HG03520 (cell line): ENCODE data around the gene VTN.
A peak's percentile ranks its signal among the peaks of the same experiment; 100 is the strongest.

Experiments
- ATAC-seq: cut with Tn5 transposase; IDR thresholded peaks from one replicate; pipeline ENCODE4 v1.9.1; 2021; ENCODE audit warnings: mild to moderate bottlenecking, moderate library complexity; ENCODE audit not compliant: unreplicated experiment

VTN gene

GRCh38 chr17:28370035-28370743 is at the start of gene VTN:
TSS of gene VTN (minus strand) at chr17:28370307. CDS start at chr17:28370203, 104 bp downstream.
- ATAC-seq: no peak

DNA sequence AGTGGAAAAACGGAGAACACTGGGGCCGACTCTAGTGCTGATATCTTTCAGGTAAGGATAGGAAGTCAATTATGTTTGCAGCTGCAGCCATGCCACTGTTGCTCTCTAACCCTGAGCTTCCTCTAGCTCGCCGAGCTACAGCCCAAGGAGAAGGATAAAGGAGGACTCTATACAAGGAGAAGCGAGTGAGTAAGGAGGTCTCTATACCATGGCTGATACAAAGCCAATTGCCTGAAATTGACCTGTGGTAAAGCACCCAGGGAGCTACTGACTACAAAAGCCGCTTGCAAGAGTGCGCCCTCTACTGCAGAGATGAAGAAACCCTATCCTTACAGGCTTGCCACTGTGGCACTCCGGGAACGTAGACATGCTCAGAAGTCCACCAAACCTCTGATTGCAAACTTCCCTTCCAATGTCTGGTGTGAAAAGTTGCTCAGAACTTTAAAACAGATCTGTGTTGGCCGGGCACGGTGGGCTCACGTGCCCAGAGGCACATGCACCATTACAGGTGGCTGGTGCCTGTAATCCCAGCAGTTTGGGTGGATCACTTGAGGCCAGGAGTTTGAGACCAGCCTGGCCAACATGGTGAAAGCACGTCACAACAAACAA is 46.7 kb upstream of the VTN start:
- ATAC-seq: no peak

DNA sequence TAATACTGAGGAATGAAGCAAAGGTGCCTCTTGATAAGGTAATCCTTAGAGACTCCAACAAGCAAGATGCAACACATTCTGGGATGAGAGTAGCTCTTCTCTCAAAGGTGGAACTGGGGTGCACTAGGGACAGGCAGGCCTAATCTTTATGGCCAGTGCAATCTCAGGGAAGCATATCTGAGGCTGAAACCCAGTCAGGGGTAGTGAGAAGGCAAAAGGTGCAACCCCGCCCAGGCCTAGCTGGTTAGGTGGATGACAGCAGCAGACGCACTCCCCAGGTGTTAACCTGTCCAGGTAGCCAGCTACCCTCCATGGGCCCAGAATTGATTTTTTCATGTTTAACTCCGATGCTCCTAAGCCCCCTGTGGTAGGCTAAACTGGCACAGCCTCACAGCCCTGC is 45.8 kb upstream of the VTN start:
- no peak for ATAC-seq

- no peak for ATAC-seq
Measured at GRCh38 chr17:28413804-28414203, 43.7 kb upstream of the VTN start.

- ATAC-seq: no peak
Measured at GRCh38 chr17:28412099-28412498, 42.0 kb upstream of the VTN start.

DNA sequence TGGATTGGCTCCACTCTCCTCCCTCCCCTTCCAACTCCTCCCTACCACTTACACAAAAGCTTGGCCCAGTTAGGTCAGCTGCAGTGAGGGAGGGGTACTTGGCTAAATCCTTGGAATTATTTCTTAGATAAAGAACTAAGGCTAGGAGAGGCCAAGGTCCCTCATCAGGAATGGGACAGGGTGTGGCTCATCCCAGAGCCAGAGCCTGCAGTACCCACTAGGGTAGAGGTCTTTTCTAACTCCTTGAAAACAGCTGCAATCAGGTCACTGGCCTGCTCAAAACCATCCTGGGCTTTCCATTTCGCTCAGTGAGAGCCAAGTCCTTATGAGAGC is 37.8 kb upstream of the VTN start:
- no peak for ATAC-seq

GRCh38 chr17:28407130-28407973 is 37.2 kb upstream of the VTN start:
- ATAC-seq: no peak

GRCh38 chr17:28406473-28406814 is 36.3 kb upstream of the VTN start:
- no peak for ATAC-seq

- ATAC-seq: peak; percentile 48
Measured at GRCh38 chr17:28405632-28406472, 35.7 kb upstream of the VTN start, which contains the start of gene SLC46A1. TSS of gene SLC46A1 (minus strand) at chr17:28406212. CDS start at chr17:28406114, 98 bp downstream.

DNA sequence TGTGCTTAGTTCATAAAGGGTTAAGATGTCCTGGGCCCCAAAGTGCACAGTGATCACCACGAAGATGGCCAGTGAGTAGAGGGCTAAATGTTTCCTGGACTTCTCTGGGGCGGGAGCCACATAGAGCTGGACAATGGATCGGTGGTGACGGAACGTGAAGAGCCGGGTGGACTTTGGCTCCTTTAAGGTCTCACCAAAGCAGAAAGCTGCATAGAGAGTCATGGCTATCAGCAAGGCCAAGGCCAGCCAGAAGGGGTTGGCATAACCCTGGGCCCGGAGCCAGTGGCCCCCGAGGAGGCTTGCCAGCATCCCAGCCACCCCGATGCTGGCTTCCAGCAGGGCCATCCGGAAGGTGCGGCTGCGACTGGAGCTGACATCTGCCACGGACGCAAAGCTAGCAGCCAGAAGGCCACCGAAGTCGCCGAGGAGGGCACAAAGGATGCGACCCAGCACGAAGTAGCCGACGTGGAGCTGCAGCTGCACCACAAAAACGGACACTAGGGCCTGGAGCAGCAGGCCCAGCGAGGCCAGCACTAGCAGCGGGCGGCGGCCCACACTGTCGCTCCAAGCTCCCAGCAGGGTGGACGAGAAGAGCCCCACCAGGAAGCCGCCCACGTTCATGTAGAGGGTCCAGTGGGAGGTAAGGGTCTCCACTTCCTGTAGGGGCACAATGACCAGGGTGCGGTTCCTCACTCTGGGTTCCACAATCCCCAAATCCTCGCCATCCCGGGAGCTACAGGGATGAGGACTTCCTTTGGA is 34.9 kb upstream of the VTN start:
- ATAC-seq: no peak

- ATAC-seq: no peak
Measured at GRCh38 chr17:28404461-28404811, 34.3 kb upstream of the VTN start.

DNA sequence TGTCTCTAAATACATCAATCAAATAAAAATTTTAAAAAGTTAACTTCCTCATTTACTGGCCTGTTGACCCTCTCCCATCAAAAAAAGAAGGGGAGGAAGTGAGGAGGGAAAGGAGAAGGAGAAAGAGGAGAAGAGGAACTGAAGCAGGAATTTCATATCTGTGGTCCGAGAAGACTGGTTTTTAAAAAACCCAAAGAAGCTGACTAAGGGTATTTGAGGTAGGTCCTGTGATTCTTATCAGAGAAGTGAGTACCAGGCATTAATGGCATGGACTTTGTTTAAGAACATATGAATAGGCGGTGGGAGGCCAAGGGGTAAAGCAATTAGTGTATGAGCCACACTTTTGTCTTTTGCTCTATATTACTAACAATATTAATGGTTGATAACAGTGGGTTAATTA is 33.9 kb upstream of the VTN start:
- no peak for ATAC-seq

DNA sequence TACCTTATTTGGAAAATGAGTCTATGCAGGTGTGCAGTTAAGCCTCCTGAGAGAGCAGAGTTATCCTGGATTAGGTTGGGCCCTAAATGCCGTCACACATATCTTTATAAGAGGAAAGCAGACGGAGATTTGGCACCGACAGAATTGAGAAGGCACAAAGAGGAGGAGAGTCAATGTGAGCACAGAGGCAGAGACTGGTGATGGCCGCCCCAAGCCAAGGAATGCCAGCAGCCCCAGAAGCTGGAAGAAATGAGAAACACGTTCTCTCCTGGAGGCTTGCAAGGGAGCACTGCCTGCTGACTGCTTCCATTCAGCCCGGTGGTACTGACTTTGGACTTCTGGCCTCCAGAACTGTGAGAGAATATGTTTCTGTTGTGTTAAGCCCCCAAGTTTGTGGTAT is 32.7 kb upstream of the VTN start:
- ATAC-seq: no peak

- no peak for ATAC-seq
Measured at GRCh38 chr17:28402224-28402630, 32.1 kb upstream of the VTN start.

DNA sequence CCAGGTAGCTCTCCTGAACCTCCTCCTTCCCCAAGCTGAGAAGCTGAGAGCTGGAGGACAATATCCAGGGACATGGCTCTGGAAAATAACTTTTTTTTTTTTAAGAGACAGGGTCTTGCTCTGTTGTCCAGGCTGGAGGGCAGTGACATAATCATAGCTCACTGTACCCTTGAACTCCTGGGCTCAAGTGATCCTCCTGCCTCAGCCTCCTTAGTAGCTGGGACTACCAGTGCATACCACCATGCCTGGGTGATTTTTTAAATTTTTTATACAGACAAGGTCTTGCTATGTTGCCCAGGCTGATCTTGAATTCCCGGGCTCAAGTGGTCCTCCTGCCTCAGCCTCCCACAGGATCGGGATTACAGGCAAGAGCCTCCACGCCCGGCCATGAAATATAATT is 29.7 kb upstream of the VTN start:
- no peak for ATAC-seq

DNA sequence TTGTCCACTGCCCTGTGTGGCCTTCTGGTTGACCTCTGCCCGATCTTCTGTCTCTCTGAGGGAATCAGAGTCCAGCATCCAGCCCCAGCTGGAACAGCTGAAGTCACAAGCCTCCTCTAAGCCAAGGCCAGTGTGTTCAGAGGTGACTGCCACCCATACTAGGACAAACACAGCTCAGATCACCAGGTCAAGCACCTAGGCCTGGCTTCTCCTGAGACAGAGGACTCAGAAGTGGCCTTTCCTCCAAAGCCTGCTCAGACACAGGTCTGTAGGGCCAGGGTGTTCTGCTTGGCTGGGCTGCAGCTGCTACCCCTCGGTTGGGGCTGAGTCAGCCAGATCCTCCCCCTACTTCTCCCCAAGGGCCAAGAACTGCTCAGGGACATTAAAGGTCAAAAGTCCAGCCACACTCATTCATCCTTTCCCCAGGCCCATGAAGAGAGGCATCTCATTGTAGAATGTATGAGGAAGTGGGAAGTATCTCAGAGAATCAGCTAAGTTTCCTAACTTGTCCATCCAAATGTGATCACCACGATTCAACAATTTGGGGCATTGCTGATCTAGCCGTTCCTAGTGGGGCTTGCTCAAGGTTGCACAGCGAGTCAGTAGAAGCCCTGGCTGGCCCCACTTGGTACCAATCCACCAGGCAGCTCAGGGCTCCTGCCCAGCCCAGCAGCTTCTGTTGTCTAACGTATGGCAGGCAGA is 28.3 kb upstream of the VTN start:
- ATAC-seq: no peak

DNA sequence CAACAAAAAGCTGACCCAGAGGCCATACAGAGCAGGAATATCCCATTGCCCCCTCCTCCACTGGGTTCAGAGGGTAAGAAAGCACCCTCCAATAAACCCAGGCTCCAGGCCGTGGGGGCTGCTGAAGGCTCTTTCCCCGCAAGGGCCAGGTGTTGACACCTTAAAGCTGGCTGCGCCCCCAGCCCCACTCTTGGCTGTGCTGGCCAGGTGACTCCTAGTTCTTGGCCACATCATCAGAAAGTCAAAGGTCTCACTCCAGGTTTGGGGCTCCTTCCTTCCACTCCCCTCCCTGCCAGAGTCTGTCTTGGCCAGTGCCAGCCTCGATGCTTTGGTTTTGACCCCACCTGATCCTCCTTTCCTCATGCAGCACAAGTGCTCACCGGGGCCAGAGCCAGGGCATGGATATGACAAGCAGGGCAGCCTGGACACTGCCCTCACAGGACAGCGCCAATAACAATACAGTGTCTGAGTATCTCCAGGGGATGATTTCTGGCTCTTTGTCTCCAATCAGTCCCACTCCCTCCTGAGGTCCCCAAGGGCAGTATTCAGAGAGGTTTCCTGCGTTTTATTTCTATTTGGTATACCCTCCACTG is 27.7 kb upstream of the VTN start:
- no peak for ATAC-seq

DNA sequence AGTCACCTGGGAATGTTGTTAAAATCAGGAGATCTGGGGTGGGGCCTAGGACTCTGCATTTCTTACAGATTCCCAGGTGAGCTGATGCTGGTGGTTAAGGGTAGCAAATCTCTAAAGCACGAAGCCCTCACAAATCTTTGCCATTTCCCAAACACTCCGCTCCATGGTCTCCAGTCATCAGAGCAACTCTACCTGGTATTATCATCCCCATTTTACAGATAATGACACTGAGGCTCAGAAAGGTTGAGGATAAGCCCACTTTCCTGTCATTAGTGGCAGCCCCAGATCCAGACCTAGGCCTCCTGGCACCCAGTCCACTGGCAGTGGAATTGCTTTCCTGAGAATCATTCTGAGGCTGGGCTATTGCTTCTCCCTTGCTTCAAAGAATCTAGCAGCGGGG is 27.2 kb upstream of the VTN start:
- no peak for ATAC-seq

- no peak for ATAC-seq
Measured at GRCh38 chr17:28396635-28397239, 26.6 kb upstream of the VTN start.
